SU-DHL-6 (cell line): ENCODE data around the gene NT5C.

Source experiments
- H2AFZ ChIP-seq: fragments of 200-600 bp; sonication (generic); 2 replicates; pipeline ENCODE4 v1.6.1; 2014; ENCODE audit warnings: low read depth, mild to moderate bottlenecking, moderate library complexity, mixed read lengths, antibody characterized with exemption, low read length; ENCODE audit not compliant: severe bottlenecking
- H3F3A ChIP-seq: fragments of 200-600 bp; shearing (Covaris generic); 2 replicates; pipeline ENCODE4 v1.6.0; 2016; ENCODE audit warnings: antibody characterized with exemption, mild to moderate bottlenecking; ENCODE audit not compliant: insufficient read depth
- H3K27ac ChIP-seq: fragments of 200-600 bp; sonication (generic); 2 replicates; pipeline ENCODE4 v1.5.1; 2016; ENCODE audit warnings: low read depth, mild to moderate bottlenecking, low read length, moderate library complexity, mixed read lengths
- H3K27me3 ChIP-seq: fragments of 200-600 bp; sonication (generic), shearing (Covaris generic); 2 replicates; pipeline ENCODE4 v1.6.0; 2014; ENCODE audit warnings: mild to moderate bottlenecking, low read length
- H3K36me3 ChIP-seq: fragments of 200-600 bp; sonication (generic); 2 replicates; pipeline ENCODE4 v1.6.1; 2014; ENCODE audit warnings: mild to moderate bottlenecking, low read length, mixed read lengths
- H3K4me2 ChIP-seq: fragments of 300-600, 200-600 bp; shearing (Covaris generic), sonication (generic); 2 replicates; pipeline ENCODE4 v1.6.0; 2014; ENCODE audit warnings: low read length, low read depth, mild to moderate bottlenecking; ENCODE audit not compliant: poor library complexity, severe bottlenecking
- H3K4me3 ChIP-seq: fragments of 200-600 bp; sonication (generic); 2 replicates; pipeline ENCODE4 v1.5.1; 2014; ENCODE audit warnings: antibody characterized with exemption, low read length, mild to moderate bottlenecking, mixed read lengths; ENCODE audit not compliant: insufficient read depth, poor library complexity, severe bottlenecking
- H3K79me2 ChIP-seq: fragments of 200-600 bp; sonication (generic); 2 replicates; pipeline ENCODE4 v1.6.1; 2014; ENCODE audit warnings: mild to moderate bottlenecking, low read length, moderate library complexity; ENCODE audit not compliant: insufficient read depth
- H3K9ac ChIP-seq: fragments of 200-600 bp; sonication (generic); 2 replicates; pipeline ENCODE4 v1.7.0; 2014; ENCODE audit warnings: mild to moderate bottlenecking, low read length
- H3K9me2 ChIP-seq: fragments of 200-600 bp; sonication (generic); replicated peaks from 2 replicates; pipeline ENCODE4 v1.6.1; 2014; ENCODE audit warnings: low read length; ENCODE audit not compliant: insufficient read depth
- H3K9me3 ChIP-seq: fragments of 200-600 bp; sonication (generic); 2 replicates; pipeline ENCODE4 v1.6.1; 2014; ENCODE audit warnings: low read length, mixed read lengths; ENCODE audit not compliant: insufficient read depth
- H4K20me1 ChIP-seq: fragments of 200-600 bp; sonication (generic); 2 replicates; pipeline ENCODE4 v1.6.1; 2014; ENCODE audit warnings: low read depth, mild to moderate bottlenecking, antibody characterized with exemption, low read length, moderate library complexity, mixed read lengths
- CTCF ChIP-seq: fragments of 200-600 bp; sonication (generic); IDR thresholded peaks from one replicate; pipeline ENCODE4 v1.5.1; 2017; ENCODE audit warnings: antibody characterized with exemption, mild to moderate bottlenecking, low read length, moderate library complexity; ENCODE audit not compliant: insufficient read depth, poor library complexity, severe bottlenecking
- EZH2phosphoT487 ChIP-seq: fragments of 200-600 bp; sonication (generic), shearing (Covaris generic); conservative IDR thresholded peaks from 2 replicates; pipeline ENCODE4 v1.6.1; 2018; ENCODE audit warnings: mild to moderate bottlenecking, antibody characterized with exemption, low read length, moderate library complexity, mixed read lengths

Gene NT5C

GRCh38 chr17:75124041-75124818 lies 7.3 kb downstream of the NT5C start:
- no peak overlapping the region for H3K4me2 ChIP-seq
- H3K9ac ChIP-seq: no peak overlapping the region
- H2AFZ ChIP-seq: no peak overlapping the region
- peaks cover 4% of the 10 kb centered on the region; the same call in 1 of the 2 replicates for H3F3A ChIP-seq
- no peak overlapping the region for H3K4me3 ChIP-seq
- TF ChIP-seq EZH2phosphoT487: no peak
- no peaks in the 10 kb centered on the region for H3K9me2 ChIP-seq
- H3K36me3 ChIP-seq: no peaks in the 10 kb centered on the region
- no peaks in the 10 kb centered on the region for H3K79me2 ChIP-seq
- no peak overlapping the region for H3K27ac ChIP-seq
- H4K20me1 ChIP-seq: no peaks in the 10 kb centered on the region
- no peaks in the 10 kb centered on the region for H3K9me3 ChIP-seq
- H3K27me3 ChIP-seq: no peaks in the 10 kb centered on the region

GRCh38 chr17:75118307-75118706 lies 13.2 kb downstream of the NT5C start:
- no peak overlapping the region for H3K27ac ChIP-seq
- H3K79me2 ChIP-seq: 0 out of 2 replicates have a peak, but pooled peaks cover 3% of the 10 kb centered on the region
- no peaks in the 10 kb centered on the region for H3K9me2 ChIP-seq
- H3F3A ChIP-seq: no peaks in the 10 kb centered on the region
- H4K20me1 ChIP-seq: no peaks in the 10 kb centered on the region
- no peak overlapping the region for H3K4me3 ChIP-seq
- H2AFZ ChIP-seq: no peak overlapping the region
- no peak overlapping the region for H3K9ac ChIP-seq
- TF ChIP-seq CTCF: no peak
- TF ChIP-seq EZH2phosphoT487: no peak
- H3K9me3 ChIP-seq: no peaks in the 10 kb centered on the region
- H3K27me3 ChIP-seq: no peaks in the 10 kb centered on the region
- H3K4me2 ChIP-seq: no peak overlapping the region
- H3K36me3 ChIP-seq: no peaks in the 10 kb centered on the region

- H3K9me2 ChIP-seq: no peaks in the 10 kb centered on the region
- no peaks in the 10 kb centered on the region for H3K9me3 ChIP-seq
- no peaks in the 10 kb centered on the region for H3K27me3 ChIP-seq
- H3K27ac ChIP-seq: no peak overlapping the region
- no peaks in the 10 kb centered on the region for H4K20me1 ChIP-seq
- no peak for TF ChIP-seq EZH2phosphoT487
- no peak for TF ChIP-seq CTCF
- H2AFZ ChIP-seq: no peak overlapping the region
- H3F3A ChIP-seq: peaks cover 3% of the 10 kb centered on the region; the same call in 1 of the 2 replicates
- H3K4me3 ChIP-seq: no peak overlapping the region
- 0 out of 2 replicates have a peak, but pooled peaks cover 3% of the 10 kb centered on the region for H3K79me2 ChIP-seq
- H3K4me2 ChIP-seq: no peak overlapping the region
- no peaks in the 10 kb centered on the region for H3K36me3 ChIP-seq
- no peak overlapping the region for H3K9ac ChIP-seq
These were observed 14.8 kb downstream of the NT5C start for GRCh38 chr17:75116737-75117136.

GRCh38 chr17:75115555-75115954 lies 16.0 kb downstream of the NT5C start:
- Histone ChIP-seq H3K27ac (no peak overlapping the region), H3K9me2 (no peaks in the 10 kb centered on the region), H3K36me3 (no peaks in the 10 kb centered on the region), H4K20me1 (no peaks in the 10 kb centered on the region), H3K9me3 (no peaks in the 10 kb centered on the region), H3K4me2 (no peak overlapping the region), H3F3A (peaks cover 10% of the 10 kb centered on the region; the same call in 1 of the 2 replicates), H3K79me2 (0 out of 2 replicates have a peak, but pooled peaks cover 4% of the 10 kb centered on the region), H2AFZ (no peak overlapping the region), H3K9ac (no peak overlapping the region), H3K27me3 (no peaks in the 10 kb centered on the region), H3K4me3 (no peak overlapping the region)
- TF ChIP-seq CTCF (no peak), EZH2phosphoT487 (no peak)
